22Rv1 (cell line): ENCODE data around the gene DNAJC9.

Experiments
- H3K27ac ChIP-seq: fragments of 450-650 bp; 2 replicates; pipeline ENCODE4 v1.5.1; 2017
- ZFX ChIP-seq: fragments of 450-650 bp; IDR thresholded peaks from 2 replicates; pipeline ENCODE4 v1.6.1; 2017; ENCODE audit warnings: antibody characterized with exemption, borderline replicate concordance
- TF ChIP-seq, protein P1 (sequence below): fragments of 450-650 bp; IDR thresholded peaks from 2 replicates; pipeline ENCODE4 v1.5.1; 2017; ENCODE audit warnings: mild to moderate bottlenecking

The DNAJC9 gene

DNA sequence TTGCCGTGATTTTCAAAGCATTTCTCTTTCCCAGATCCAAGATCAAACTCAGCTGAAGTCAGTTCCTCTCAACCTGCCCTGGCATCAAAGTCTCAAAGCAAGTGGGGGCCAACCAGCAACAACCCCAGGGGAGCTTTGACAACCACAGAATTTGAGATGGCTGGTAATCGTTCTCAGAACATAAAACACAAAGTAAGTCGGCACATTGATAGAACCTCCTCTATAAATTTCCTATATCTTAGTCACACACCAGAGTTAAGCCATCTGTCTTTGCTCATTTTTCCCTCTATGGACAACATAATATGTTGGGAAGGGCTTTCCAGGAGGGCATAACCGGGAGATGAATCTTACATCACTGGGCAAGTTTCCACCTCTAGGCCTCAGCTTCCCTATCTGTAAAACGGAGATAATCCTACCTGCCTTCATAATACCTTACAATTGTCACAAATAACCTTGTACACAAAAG, 1.2 kb upstream of the DNAJC9 start:
- no peak for TF ChIP-seq ZFX
- TF ChIP-seq, protein P1, sequence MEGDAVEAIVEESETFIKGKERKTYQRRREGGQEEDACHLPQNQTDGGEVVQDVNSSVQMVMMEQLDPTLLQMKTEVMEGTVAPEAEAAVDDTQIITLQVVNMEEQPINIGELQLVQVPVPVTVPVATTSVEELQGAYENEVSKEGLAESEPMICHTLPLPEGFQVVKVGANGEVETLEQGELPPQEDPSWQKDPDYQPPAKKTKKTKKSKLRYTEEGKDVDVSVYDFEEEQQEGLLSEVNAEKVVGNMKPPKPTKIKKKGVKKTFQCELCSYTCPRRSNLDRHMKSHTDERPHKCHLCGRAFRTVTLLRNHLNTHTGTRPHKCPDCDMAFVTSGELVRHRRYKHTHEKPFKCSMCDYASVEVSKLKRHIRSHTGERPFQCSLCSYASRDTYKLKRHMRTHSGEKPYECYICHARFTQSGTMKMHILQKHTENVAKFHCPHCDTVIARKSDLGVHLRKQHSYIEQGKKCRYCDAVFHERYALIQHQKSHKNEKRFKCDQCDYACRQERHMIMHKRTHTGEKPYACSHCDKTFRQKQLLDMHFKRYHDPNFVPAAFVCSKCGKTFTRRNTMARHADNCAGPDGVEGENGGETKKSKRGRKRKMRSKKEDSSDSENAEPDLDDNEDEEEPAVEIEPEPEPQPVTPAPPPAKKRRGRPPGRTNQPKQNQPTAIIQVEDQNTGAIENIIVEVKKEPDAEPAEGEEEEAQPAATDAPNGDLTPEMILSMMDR = no peak
- H3K27ac ChIP-seq = peak overlapping the region; percentile 96

DNA sequence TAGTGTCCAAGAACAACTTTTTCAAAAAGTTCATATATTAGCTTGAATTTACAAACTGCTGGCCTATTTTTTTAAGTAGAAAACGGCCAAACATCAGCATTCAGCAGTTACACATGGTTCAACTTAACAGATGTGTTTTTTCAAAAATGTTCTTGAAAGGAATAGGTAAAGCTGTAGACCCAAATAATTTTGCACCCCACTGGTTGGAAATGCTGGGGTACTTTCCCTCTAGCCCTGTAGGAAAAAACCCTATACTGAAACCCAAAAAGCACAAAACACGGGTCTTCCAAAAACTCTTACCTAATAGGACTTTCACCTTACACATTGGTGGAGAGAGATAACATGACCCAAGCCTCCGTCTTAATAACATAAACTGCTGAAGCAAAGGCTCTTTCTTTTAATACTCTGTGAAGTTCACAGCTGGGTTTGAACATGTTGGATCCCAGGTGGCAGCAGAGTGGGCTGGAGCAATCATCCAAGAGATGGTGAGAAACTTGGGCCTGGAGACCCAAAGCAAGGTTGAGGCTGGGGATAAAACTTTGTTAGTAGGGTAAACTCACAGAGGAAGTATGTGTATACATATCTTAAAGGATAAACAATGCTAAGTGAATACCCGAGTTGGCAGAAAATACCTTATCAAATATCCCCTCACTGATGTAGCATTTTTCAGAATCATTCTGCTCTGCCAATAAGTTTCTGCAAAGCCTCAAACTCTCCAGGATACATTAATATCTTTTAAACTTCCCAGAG, 629 bp upstream of the DNAJC9 start:
- peak overlapping the region; percentile 96 for H3K27ac ChIP-seq
- TF ChIP-seq ZFX = no peak
- TF ChIP-seq, protein P1 = no peak

DNA sequence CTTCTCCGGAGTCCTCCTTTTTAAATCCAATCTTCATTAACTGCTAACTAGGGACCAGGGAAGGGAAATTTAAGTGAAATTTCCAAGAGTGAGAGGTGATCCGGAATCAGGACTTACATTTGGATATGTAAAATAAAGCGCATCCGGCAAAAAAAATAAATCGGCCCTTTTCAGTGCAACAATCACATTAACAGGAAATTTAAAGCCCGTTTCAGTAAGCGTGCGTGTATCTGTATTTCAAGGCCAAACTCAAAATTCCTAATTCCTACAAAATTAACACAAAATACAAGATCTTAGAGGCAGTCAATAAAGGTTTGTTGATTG, 771 bp downstream of the DNAJC9 start:
- TF ChIP-seq ZFX = no peak
- H3K27ac ChIP-seq = peak overlapping the region; percentile 96

DNA sequence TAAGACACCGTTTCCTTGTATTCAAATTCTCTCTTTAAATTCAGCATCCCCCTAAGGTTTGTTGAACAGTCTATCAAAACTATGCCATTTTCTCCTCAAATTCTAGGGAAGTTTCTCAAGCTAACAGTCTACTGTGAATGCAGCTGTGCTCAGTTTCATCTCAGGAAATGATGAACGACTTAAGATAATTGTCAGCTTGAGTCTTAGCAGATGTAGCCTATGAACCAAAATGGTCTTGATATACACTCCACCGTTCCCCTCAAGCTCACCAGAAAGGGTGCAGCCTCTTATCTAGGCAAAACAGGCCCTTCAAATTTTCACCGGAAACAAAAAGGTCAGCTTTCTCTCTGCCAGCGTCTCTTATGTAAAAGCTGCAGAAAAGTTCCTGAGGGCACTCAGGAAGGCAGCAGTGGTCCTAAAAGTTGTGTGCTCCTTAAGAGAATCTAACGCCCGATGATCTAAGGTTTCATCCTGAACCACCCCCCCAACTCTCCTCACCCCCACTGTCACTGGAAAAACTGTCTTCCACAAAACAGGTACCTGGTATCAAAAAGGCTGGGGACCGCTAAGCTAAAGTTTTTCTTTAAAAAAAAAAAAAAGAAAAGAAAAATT, 2.1 kb downstream of the DNAJC9 start:
- TF ChIP-seq, protein P1 = no peak
- TF ChIP-seq ZFX = no peak
- no peak overlapping the region for H3K27ac ChIP-seq

DNA sequence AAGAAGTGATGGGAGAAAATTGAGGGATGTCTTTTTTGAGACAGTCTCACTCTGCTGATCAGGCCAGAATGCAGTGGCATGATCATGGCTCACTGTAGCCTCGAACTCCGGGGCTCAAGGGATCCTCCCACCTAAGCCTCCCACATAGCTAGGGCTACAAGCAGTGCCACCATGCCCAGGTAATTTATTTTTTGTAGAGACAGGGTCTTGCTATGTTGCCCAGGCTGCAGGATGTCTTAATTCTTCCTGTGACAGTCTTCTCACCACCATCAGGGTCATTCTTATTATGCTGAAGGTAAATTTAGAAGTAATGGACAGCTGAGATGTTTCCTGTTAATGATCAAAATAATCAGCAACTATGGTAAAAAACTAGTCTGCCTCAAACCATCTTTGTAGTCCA, 7.1 kb downstream of the DNAJC9 start:
- no peak overlapping the region for H3K27ac ChIP-seq

DNA sequence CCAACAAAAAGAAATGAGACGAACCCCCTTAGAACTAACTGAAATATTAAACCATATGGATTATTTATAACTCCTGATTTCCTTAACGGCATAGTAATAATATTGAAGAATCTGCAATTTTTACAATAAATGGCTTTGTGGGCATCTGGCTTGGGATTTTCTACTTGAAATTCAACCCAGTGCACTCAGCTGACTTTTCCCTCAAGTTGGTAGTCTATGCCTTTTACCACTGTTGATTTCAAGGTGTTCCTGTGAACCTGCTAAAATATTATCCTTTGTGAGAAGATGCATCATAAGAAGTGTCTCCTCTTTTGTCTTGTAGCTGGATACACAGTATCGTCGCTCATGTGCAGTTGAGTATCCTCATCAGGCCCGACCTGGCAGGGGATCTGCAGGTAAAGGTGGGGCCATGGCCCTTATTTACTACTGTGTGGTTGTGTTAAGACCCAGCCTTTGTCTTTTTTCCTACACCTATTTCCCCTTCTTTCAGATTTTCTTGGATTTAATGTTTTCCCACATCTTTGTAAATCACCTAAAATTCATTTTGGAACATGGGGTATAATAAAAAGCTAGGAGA, 8.0 kb downstream of the DNAJC9 start:
- H3K27ac ChIP-seq = no peak overlapping the region
- no peak for TF ChIP-seq ZFX
- TF ChIP-seq, protein P1 = no peak

More for the DNA sequence above, 7.1 kb downstream of the DNAJC9 start:
- TF ChIP-seq, protein P1 = no peak
- no peak for TF ChIP-seq ZFX

DNA sequence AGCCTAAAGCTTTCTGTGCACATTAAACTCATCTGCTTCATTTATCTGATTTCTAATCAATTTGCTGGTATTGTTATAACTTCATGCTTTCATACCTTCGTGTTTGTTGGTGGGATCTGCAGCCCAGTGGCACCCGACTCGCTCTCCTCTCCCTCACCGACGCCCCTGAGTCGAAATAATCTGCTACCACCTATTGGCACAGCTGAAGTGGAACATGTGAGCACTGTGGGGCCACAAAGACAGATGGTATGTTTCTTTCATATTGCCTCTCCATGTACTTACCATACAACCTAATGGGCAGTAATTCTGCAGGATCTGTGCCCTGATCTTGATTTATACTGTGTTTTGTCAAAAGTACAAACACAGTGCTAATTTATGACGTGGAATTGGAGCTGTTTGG, 12.4 kb downstream of the DNAJC9 start:
- no peak overlapping the region for H3K27ac ChIP-seq
- TF ChIP-seq, protein P1 = no peak
- TF ChIP-seq ZFX = no peak
